Activated CD8-positive, alpha-beta memory T cell treated with anti-CD3 and anti-CD28 coated beads for 48 hours (primary cell): ENCODE data around the gene CRELD2.

Source experiments
- DNase-seq, 3 experiments: peaks; one replicate each; pipeline ENCODE4 v3.0.0-alpha.2; 2020; ENCODE audit warnings: low read depth in 2 of 3, low spot score in 2 of 3

CRELD2 gene

GRCh38 chr22:49917974-49918910, at the start of gene CRELD2, which contains the start of gene ALG12:
Gene CRELD2 (plus strand): TSS chr22:49918634. CDS start chr22:49918770, 136 bp downstream.
Gene ALG12 (minus strand): TSS chr22:49918438. CDS start chr22:49913765, 4,673 bp downstream.
- peak; percentile 90 to 95 (median 95) for DNase-seq

GRCh38 chr22:49869086-49869830, 49.2 kb upstream of the CRELD2 start:
- DNase-seq, result no peak

GRCh38 chr22:49869845-49870712, 48.4 kb upstream of the CRELD2 start:
- no peak for DNase-seq

GRCh38 chr22:49871482-49871881, 47.0 kb upstream of the CRELD2 start:
- no peak for DNase-seq

- no peak for DNase-seq
Measured at GRCh38 chr22:49872347-49872746, 46.1 kb upstream of the CRELD2 start.

DNA sequence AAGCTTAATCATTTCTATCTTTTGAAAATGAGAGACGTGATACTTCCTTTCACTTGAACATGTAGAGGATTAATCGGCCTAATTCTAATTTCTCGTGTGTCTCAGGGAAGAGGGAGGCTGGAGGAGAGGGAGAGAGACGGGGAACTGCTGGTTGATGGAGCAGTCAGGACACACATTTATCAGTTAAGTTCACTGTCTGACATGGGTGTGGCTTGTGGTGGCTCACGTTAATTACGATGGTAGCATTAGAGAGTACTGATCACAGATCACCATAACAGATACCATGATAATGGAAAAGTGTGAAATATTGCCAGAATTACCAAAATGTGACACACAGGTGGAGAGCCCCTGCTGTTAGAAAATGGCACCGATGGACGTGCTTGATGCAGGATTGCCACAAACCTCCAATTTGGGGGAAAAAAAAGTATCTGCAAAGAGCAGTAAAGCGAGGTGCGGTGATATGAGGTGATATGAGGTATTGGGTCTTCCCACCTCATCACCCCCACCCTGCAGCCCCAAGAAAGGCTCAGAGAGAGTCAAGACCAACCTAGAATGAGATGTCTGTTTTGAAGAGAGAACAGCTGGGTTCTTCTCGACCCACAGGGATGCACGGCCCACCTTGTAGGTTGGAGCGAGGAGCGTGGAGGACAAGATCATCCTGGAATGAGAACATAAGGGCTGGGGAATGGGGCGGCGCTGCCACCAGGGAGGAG, 45.0 kb upstream of the CRELD2 start:
- no peak for DNase-seq

DNA sequence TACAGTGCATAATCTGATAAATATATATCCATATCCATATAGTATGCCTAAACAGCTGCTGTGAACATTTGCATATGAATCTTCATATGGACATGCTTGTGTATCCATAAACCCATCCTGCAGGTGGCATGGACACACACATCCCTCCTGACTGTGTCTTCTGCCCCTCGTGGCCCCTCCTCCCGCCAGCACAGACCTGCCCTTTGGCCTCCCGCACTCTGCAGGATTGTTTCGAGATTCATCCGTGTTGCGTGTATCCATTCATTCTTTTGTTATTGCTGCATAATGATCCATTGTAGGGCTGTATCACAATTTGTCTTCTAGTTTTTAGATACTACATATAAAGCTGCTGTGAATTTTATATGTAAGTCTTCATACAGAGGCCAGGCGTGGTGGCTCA, 40.8 kb upstream of the CRELD2 start:
- no peak for DNase-seq

- no peak for DNase-seq
Measured at GRCh38 chr22:49878206-49878605, 40.2 kb upstream of the CRELD2 start.

GRCh38 chr22:49879871-49880270, 38.6 kb upstream of the CRELD2 start:
- DNase-seq, result no peak

DNA sequence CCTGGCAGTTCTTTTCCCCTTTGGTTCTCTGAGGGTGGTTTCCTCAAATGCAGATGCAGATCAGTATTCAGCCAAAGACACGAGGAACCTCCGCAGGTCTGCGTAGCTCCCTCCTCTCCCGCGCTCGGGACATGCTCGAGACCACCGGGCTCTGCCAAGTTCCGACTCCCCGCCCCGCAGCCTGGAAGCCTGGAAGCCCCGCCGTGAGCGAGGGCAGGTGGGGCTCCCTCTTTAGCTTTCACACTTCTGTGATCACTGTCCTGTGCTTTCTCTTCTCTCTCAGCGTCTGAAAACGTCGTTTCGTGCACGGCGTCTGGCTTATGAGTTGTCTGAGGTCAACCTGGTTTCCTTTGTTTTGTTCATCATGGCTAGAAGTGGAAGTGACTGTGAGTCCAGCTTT, 38.2 kb upstream of the CRELD2 start:
- no peak for DNase-seq

DNA sequence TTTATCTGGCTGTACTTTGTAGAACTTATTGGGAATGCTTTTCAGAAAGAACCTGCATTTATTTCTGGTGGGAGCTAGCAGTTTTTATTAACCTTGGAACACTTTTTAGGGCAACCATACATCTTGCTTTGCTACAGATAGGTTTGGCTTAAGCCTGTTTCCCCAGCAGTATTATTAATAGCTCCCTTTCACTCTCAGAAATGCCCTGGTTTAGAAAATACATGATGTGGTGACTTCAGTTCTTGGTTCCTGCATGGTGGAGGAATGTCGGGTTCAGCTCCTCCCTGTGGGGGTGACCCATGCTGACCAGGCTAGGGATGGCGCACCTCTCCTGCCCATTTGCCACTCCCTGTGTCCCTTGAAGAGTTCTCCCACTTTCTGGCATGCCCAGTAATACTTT, 36.6 kb upstream of the CRELD2 start:
- DNase-seq, result no peak

GRCh38 chr22:49882519-49883293, 35.7 kb upstream of the CRELD2 start:
- DNase-seq, result no peak

DNA sequence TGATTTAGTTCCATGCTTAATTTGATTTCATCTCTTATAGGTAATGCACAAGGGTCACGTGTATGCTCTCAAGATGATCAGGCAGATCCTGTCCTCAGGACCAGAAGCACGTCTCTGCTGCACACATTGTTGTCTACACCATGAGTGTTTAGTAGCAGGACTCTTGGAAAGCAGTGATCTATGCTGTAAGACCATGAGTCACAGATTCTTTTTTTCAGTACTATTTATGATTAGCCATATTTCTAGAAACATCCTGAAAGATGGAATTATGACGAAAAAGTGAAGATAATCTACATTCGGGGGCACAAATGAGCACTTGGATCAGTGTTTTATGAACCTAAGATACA, 35.2 kb upstream of the CRELD2 start:
- DNase-seq, result no peak

DNA sequence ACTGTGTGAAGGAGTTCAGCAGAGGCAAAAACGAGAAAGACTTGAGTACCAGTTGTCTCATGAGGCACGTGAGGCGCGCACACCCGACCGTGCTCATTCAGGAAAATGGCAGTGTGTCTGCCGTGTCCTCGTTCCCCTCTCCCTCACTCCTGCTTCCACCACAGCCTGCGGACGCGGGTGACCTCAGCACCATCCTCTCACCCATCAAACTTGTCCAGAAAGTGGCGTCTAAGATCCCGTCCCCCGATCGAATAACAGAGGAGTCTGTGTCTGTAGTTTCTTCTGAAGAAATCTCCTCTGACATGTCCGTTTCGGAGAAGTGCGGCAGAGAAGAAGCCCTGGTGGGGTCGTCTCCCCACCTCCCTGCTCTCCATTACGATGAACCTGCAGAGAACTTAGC, 34.4 kb upstream of the CRELD2 start:
- DNase-seq, result no peak

- DNase-seq, result no peak
Measured at GRCh38 chr22:49884503-49885260, 33.8 kb upstream of the CRELD2 start.

DNA sequence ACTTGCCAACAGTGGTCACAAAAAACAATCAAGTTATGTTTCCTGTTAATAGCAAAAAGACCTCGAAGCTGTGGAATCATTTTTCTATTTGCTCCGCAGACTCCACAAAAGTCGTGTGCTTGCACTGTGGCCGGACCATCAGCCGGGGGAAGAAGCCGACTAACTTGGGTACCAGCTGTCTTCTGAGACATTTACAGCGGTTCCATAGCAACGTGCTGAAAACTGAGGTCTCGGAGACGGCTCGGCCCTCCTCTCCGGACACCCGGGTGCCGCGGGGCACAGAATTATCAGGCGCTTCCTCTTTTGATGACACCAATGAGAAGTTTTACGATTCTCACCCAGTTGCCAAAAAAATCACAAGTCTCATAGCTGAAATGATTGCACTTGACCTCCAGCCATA, 33.2 kb upstream of the CRELD2 start:
- DNase-seq, result no peak

- no peak for DNase-seq
Measured at GRCh38 chr22:49885881-49886280, 32.6 kb upstream of the CRELD2 start.

- no peak for DNase-seq
Measured at GRCh38 chr22:49886346-49887063, 31.9 kb upstream of the CRELD2 start.
